ENCODE data around the gene KLC4. TPM values are rescaled to one million over a fixed set of nuclear protein-coding genes. Genes with fewer than 3 reads are reported as not detected.

KLC4 gene
- total RNA-seq, 3 donors from 2014 or later = 69.1 to 144 (median 99.1) TPM

DNA sequence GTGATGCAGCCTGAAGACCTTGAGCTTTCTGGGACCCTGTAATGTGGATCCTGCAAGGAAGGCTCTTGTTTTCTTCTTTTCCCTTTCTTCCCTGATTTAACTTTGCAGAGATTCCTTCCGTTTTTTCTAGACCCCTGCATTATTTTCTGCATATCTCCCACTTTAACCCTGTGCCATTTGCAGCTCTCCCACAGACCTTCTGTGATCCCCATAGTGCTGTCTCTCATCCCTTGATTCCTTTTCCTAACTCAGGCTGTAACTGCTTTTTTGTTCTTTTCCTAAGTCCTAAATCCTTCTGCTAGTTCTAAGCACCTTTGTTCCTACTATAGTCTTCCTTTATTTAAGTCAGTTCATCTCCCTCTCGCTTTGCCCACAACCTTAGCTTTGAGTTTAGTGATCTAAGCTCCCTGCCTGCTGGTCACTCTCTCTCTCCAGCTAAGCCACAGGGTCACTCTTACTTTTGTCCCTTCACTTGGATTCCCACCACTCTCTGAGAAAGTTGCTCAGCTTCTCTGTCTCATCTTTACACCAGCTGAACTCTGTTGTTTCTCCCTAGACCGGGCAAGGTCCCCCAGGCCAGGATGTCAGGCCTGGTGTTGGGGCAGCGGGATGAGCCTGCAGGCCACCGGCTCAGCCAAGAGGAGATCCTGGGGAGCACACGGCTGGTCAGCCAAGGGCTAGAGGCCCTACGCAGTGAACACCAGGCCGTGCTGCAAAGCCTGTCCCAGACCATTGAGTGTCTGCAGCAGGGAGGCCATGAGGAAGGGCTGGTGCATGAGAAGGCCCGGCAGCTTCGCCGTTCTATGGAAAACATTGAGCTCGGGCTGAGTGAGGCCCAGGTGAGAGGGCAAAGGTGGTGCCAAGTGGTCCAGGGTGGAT lies 1.6 kb downstream of the KLC4 start:
- Histone ChIP-seq H3K9me3 (no peaks in the 10 kb centered on the region), H3K36me3 (ENCODE audit: low read depth) (no peaks in the 10 kb centered on the region), H3K4me3 (no peak overlapping the region), H3K4me1 (ENCODE audit: low read depth) (peaks cover 15% of the 10 kb centered on the region)
- TF ChIP-seq, protein P1, sequence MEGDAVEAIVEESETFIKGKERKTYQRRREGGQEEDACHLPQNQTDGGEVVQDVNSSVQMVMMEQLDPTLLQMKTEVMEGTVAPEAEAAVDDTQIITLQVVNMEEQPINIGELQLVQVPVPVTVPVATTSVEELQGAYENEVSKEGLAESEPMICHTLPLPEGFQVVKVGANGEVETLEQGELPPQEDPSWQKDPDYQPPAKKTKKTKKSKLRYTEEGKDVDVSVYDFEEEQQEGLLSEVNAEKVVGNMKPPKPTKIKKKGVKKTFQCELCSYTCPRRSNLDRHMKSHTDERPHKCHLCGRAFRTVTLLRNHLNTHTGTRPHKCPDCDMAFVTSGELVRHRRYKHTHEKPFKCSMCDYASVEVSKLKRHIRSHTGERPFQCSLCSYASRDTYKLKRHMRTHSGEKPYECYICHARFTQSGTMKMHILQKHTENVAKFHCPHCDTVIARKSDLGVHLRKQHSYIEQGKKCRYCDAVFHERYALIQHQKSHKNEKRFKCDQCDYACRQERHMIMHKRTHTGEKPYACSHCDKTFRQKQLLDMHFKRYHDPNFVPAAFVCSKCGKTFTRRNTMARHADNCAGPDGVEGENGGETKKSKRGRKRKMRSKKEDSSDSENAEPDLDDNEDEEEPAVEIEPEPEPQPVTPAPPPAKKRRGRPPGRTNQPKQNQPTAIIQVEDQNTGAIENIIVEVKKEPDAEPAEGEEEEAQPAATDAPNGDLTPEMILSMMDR (IDR thresholded peaks at IDR 0.05) = no peak
- ATAC-seq = no peak
- peak in 2 of 3 donors; percentile 23 to 48 for DNase-seq
- intact Hi-C loops (cut with DNase I, micrococcal nuclease) = no loop called here

DNA sequence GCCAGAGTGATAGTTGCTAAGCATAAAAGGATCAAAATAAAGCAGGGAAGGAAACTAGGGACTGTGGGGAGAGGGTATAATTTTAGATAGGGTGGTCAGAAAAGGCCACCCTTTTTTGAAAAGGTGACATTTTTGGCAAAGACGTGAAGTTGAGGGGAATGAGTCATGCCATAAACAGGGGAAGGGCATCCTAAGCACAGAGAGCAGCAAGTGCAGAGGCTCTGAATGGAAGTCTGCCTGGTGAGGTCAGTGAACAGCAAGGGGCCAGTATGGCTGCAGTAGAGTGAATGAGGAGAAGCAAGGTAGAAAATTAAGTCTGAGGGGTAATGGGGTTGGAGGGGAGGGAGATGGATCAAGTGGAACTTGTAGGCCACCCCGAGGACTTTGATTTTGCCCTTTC lies 2.4 kb downstream of the KLC4 start:
- peak in 1 of 3 donors; percentile 4 for DNase-seq
- intact Hi-C loops (cut with DNase I, micrococcal nuclease) = no loop called here
- no peaks in the 10 kb centered on the region for H3K9me3 ChIP-seq
- peaks cover 15% of the 10 kb centered on the region for H3K4me1 ChIP-seq (ENCODE audit: low read depth)
- H3K36me3 ChIP-seq (ENCODE audit: low read depth) = no peaks in the 10 kb centered on the region
- TF ChIP-seq, protein P1 (IDR thresholded peaks at IDR 0.05) = no peak
- no peak overlapping the region for H3K4me3 ChIP-seq
- no peak for ATAC-seq

DNA sequence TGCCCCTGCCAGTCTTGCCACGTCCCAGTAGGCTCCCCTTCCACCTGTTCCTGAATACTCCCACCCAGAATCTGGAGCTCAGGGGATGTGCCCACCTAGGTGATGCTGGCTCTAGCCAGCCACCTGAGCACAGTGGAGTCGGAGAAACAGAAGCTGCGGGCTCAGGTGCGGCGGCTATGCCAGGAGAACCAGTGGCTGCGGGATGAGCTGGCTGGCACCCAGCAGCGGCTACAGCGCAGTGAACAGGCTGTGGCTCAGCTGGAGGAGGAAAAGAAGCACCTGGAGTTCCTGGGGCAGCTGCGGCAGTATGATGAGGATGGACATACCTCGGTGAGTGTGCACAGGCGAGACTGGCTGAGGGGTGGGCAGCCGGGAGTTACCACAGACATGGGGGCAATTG lies 3.4 kb downstream of the KLC4 start:
- ATAC-seq = no peak
- peak in 1 of 3 donors; percentile 48 for DNase-seq
- no peaks in the 10 kb centered on the region for H3K36me3 ChIP-seq (ENCODE audit: low read depth)
- H3K4me3 ChIP-seq = no peak overlapping the region
- TF ChIP-seq, protein P1 (IDR thresholded peaks at IDR 0.05) = no peak
- intact Hi-C loops (cut with DNase I, micrococcal nuclease) = no loop called here
- H3K4me1 ChIP-seq (ENCODE audit: low read depth) = peaks cover 15% of the 10 kb centered on the region
- no peaks in the 10 kb centered on the region for H3K9me3 ChIP-seq

DNA sequence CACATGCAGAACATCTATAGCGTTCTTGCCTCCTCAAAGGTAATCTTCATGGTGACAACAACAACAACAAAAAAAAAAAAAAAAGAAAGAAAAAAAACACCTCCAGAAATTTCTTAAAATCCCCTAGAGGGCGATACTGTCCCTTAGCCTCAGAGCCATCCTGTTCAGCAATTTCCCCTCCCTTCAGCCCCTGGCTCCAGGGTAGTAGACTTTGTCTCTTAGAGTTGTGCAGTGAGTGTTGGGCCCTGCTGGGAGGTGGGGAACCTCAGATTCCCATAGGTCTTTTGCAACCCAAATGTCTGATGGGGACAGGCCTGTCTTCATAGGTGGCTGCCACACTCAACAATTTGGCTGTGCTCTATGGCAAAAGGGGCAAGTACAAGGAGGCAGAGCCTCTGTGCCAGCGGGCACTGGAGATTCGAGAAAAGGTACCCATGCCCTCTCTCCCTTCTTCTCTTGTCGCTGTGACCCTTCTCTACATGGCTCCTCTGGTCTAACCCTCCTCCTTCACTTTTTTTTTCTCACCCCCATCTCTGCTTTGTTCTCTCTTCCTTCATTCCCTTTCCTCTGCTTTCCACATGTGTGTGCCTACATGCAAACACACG lies 10.7 kb downstream of the KLC4 start:
- Histone ChIP-seq H3K9me3 (no peaks in the 10 kb centered on the region), H3K4me3 (no peak overlapping the region), H3K36me3 (ENCODE audit: low read depth) (no peaks in the 10 kb centered on the region), H3K4me1 (ENCODE audit: low read depth) (no peaks in the 10 kb centered on the region)
- intact Hi-C loops (cut with DNase I, micrococcal nuclease) = no loop called here
- DNase-seq (peak in 1 of 3 donors; percentile 7), ATAC-seq (peak; percentile 62)
- TF ChIP-seq, protein P1 (IDR thresholded peaks at IDR 0.05) = no peak

DNA sequence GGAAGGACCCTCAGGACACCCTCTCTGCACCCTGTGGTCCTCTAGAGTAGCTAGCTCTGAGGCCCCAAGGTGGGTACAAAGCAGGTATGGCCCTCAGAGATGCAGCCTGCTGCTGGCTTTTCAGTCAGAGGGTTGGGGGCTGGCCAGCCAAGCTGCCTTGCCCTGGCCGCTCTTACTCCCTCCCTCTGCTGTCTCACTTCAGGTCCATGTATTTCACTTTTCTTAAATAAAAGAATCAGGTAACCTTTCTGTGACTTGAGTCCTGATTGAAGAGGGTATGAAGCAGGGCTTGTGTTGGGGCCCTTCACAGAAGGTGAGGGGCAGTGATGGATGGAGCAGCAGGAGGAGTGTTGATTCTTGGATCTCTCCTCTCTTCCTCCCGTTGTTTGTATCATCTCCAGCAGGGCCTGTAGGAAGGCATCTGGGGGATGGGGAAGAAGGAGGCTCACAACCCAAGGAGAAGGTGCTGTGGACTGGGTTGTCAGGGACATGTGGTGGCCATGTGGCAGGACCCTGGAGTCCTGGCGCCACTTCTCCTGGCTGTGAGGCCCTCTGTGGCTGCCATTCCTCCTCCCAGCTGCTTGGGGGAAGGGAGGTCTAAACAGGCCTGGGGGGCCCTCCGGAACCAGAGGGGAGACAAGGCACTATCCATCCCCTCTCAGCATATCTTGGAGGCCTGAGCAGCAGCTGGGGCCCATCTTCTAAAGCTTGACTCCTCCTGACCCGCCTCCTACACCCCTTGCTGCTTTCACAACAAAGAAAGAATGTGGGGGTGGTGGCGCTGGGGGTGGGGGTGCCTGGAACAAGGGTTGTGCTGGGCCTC lies 15.6 kb downstream of the KLC4 start:
- peaks cover 9% of the 10 kb centered on the region for H3K4me1 ChIP-seq (ENCODE audit: low read depth)
- H3K36me3 ChIP-seq (ENCODE audit: low read depth) = no peaks in the 10 kb centered on the region
- H3K4me3 ChIP-seq = no peak overlapping the region
- TF ChIP-seq, protein P1 (IDR thresholded peaks at IDR 0.05) = no peak
- no peaks in the 10 kb centered on the region for H3K9me3 ChIP-seq
- DNase-seq (no peak), ATAC-seq (no peak)
- intact Hi-C loops (cut with DNase I, micrococcal nuclease) = no loop called here

Data from mucosa of descending colon (tissue), 3 donors.